Keratinocyte (primary cell): Measurements from ENCODE around the gene MALRD1. TPM values are rescaled to one million over a fixed set of nuclear protein-coding genes. Genes with fewer than 3 reads are reported as not detected.

Experiments
- DNase-seq: peaks from one replicate; pipeline ENCODE4 v3.0.0-alpha.2; 2011; ENCODE audit warnings: low read depth, missing footprints, low spot score
- FAIRE-seq: peaks from 2 replicates; lab custom pipeline; 2011; peaks lifted over from hg19 to GRCh38; lab: Jason Lieb, UNC
- H2AFZ ChIP-seq: 2 replicates; pipeline ENCODE4 v1.6.0; 2012; ENCODE audit warnings: low read length, control low read depth, inconsistent platforms; ENCODE audit not compliant: control insufficient read depth
- H3K27ac ChIP-seq: 2 replicates; pipeline ENCODE4 v1.5.1; 2011; ENCODE audit warnings: low read length; ENCODE audit not compliant: control insufficient read depth, insufficient read depth
- H3K27me3 ChIP-seq: 3 replicates; pipeline ENCODE4 v1.6.0; 2011; ENCODE audit warnings: low read length; ENCODE audit not compliant: control insufficient read depth, insufficient read depth; ENCODE audit errors: extremely low read depth
- H3K36me3 ChIP-seq, 2 experiments: 2 replicates in 1 of 2; 3 replicates in 1 of 2; pipeline ENCODE4 v1.5.1; 2011; ENCODE audit warnings: low read length in 2 of 2, mild to moderate bottlenecking in 1 of 2; ENCODE audit not compliant: control insufficient read depth in 2 of 2, insufficient read depth in 2 of 2; ENCODE audit errors: extremely low read depth in 1 of 2
- H3K4me1 ChIP-seq: 3 replicates; pipeline ENCODE4 v1.5.1; 2011; ENCODE audit warnings: low read length; ENCODE audit not compliant: control insufficient read depth, insufficient read depth; ENCODE audit errors: extremely low read depth
- H3K4me2 ChIP-seq: 3 replicates; pipeline ENCODE4 v1.6.0; 2011; ENCODE audit warnings: low read depth, low read length; ENCODE audit not compliant: control insufficient read depth, insufficient read depth; ENCODE audit errors: extremely low read depth
- H3K4me3 ChIP-seq, 3 experiments: fragments of 200-600 bp in 1 of 3; sonication (generic) in 1 of 3; 2 replicates in 2 of 3; 3 replicates in 1 of 3; pipeline ENCODE4 v1.5.1; 2011 to 2016; ENCODE audit warnings: low read length in 3 of 3, mild to moderate bottlenecking in 3 of 3, control low read depth in 2 of 3, inconsistent platforms in 1 of 3, low read depth in 1 of 3, mixed read lengths in 1 of 3, mixed run types in 1 of 3, moderate library complexity in 1 of 3; ENCODE audit not compliant: control insufficient read depth in 2 of 3, insufficient read depth in 2 of 3; ENCODE audit errors: extremely low read depth in 1 of 3
- H3K79me2 ChIP-seq: 2 replicates; pipeline ENCODE4 v1.6.0; 2012; ENCODE audit warnings: low read length; ENCODE audit not compliant: control insufficient read depth, insufficient read depth
- H3K9ac ChIP-seq: 3 replicates; pipeline ENCODE4 v1.6.0; 2011; ENCODE audit warnings: low read length; ENCODE audit not compliant: control insufficient read depth, insufficient read depth; ENCODE audit errors: extremely low read depth
- H3K9me1 ChIP-seq: 3 replicates; pipeline ENCODE4 v1.6.0; 2011; ENCODE audit warnings: low read length; ENCODE audit not compliant: control insufficient read depth, insufficient read depth; ENCODE audit errors: extremely low read depth
- H3K9me3 ChIP-seq: 2 replicates; pipeline ENCODE4 v1.5.1; 2012; ENCODE audit warnings: low read depth, low read length; ENCODE audit not compliant: control insufficient read depth
- H4K20me1 ChIP-seq: 3 replicates; pipeline ENCODE4 v1.6.0; 2011; ENCODE audit warnings: low read length; ENCODE audit not compliant: control insufficient read depth, insufficient read depth; ENCODE audit errors: extremely low read depth
- CTCF ChIP-seq, 3 experiments: IDR thresholded peaks in 1 of 3; conservative IDR thresholded peaks in 1 of 3; optimal IDR thresholded peaks in 1 of 3; 2 replicates in 2 of 3; 3 replicates in 1 of 3; pipeline versions ENCODE3 to v1.5.1; 2011; ENCODE audit warnings: low read length in 3 of 3, mild to moderate bottlenecking in 3 of 3, moderate library complexity in 2 of 3, control low read depth in 1 of 3, inconsistent platforms in 1 of 3; ENCODE audit not compliant: insufficient read depth in 2 of 3; ENCODE audit errors: extremely low read depth in 1 of 3
- EZH2 ChIP-seq: IDR thresholded peaks from one replicate; pipeline ENCODE4 v1.6.1; 2012; ENCODE audit warnings: inconsistent platforms, mild to moderate bottlenecking, low read length, moderate library complexity
- dilution Hi-C: fragments of 300-500 bp; cut with MboI; formaldehyde crosslinking; loops from one replicate; pipeline ENCODE4 v1.7.0; 2020; ENCODE audit warnings: low sequenced_read_pairs; ENCODE audit not compliant: extremely low pct_ligation_motif_present
- polyA plus RNA-seq, 5 experiments: library from polyadenylated mRNA; depleted of rRNA in 3 of 5; stranded (reverse) in 3 of 5; stranded (forward) in 1 of 5; unstranded in 1 of 5; fragments of >200 nt; gene quantifications; 1 replicate in 1 of 5; 2 replicates in 3 of 5; 3 replicates in 1 of 5; pipeline versions ENCODE4 v1.2.1 to v1.2.3, GENCODE V29; 2011 to 2012; ENCODE audit warnings: missing spikeins in 2 of 5, low read depth in 1 of 5, low replicate concordance in 1 of 5

MALRD1 gene
- polyA plus RNA-seq, 1 donor (not counting 4 experiments of a cell fraction or from before 2014, with no cell fraction given): not detected

- no peak for FAIRE-seq
- Histone ChIP-seq H3K36me3 (no peaks in the 10 kb centered on the region), H4K20me1 (no peaks in the 10 kb centered on the region), H3K27me3 (no peaks in the 10 kb centered on the region), H3K27ac (no peak overlapping the region), H3K79me2 (no peaks in the 10 kb centered on the region), H2AFZ (no peak overlapping the region), H3K4me1 (no peaks in the 10 kb centered on the region), H3K4me3 (no peak overlapping the region), H3K9me1 (no peaks in the 10 kb centered on the region), H3K9me3 (no peaks in the 10 kb centered on the region), H3K4me2 (no peak overlapping the region), H3K9ac (no peak overlapping the region)
- DNase-seq: no peak
- TF ChIP-seq CTCF (optimal IDR thresholded peaks at IDR 0.05 in 1 of 3, IDR thresholded peaks at IDR 0.05 in 1 of 3, conservative IDR thresholded peaks at IDR 0.05 in 1 of 3; ENCODE audit: extremely low read depth in 1 of 3, insufficient read depth in 2 of 3, low read length in 3 of 3): no peak
- TF ChIP-seq EZH2: no peak
- dilution Hi-C loops: no loop called here
These were observed 27.4 kb upstream of the MALRD1 start for GRCh38 chr10:19021162-19021561.

- Histone ChIP-seq H3K4me3 (no peak overlapping the region), H2AFZ (no peak overlapping the region), H4K20me1 (no peaks in the 10 kb centered on the region), H3K27ac (no peak overlapping the region), H3K9ac (no peak overlapping the region), H3K9me1 (no peaks in the 10 kb centered on the region), H3K36me3 (no peaks in the 10 kb centered on the region), H3K9me3 (no peaks in the 10 kb centered on the region), H3K79me2 (no peaks in the 10 kb centered on the region), H3K27me3 (no peaks in the 10 kb centered on the region), H3K4me2 (no peak overlapping the region), H3K4me1 (no peaks in the 10 kb centered on the region)
- dilution Hi-C loops: no loop called here
- DNase-seq (no peak), FAIRE-seq (no peak)
- no peak for TF ChIP-seq CTCF (optimal IDR thresholded peaks at IDR 0.05 in 1 of 3, IDR thresholded peaks at IDR 0.05 in 1 of 3, conservative IDR thresholded peaks at IDR 0.05 in 1 of 3; ENCODE audit: extremely low read depth in 1 of 3, insufficient read depth in 2 of 3, low read length in 3 of 3)
- no peak for TF ChIP-seq EZH2
These were observed 24.0 kb upstream of the MALRD1 start for GRCh38 chr10:19024611-19025010.
